ENCODE results near the gene MYRIP.

The MYRIP gene

DNA sequence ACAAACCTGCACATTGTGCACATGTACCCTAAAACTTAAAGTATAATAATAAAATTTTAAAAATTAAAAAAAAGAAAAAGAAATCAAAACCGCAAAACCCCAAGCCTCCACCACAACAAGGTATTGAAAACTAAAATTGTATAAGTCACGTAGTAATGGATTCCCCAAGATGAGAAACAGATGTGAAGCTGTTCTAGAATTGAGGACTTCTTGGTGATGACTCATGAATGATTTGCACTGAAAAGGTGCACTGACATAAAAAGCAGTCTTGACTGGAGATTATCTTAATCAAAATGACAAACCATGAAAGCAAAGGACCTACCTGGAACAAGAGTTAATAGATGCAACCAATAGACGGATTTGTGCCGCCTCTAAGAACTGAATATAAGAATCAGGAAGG lies 225.8 kb downstream of the MYRIP start:
- Histone ChIP-seq H3F3A (ENCODE audit: control insufficient read depth, insufficient read depth) (no peaks in the 10 kb centered on the region), H3K4me1 (ENCODE audit: control insufficient read depth, low read length) (no peaks in the 10 kb centered on the region), H3K79me2 (ENCODE audit: control insufficient read depth, low read length) (no peaks in the 10 kb centered on the region), H4K20me1 (ENCODE audit: control insufficient read depth, insufficient read depth, low read depth, low read length) (no peaks in the 10 kb centered on the region), H3K9me2 (replicated peaks; ENCODE audit: control insufficient read depth, low read length) (no peaks in the 10 kb centered on the region), H3K4me3 (ENCODE audit: low read length) (no peak overlapping the region), H3K27me3 (ENCODE audit: control insufficient read depth, low read length) (no peaks in the 10 kb centered on the region), H3K9me3 (ENCODE audit: control insufficient read depth, insufficient read depth, low read length) (no peaks in the 10 kb centered on the region), H3K36me3 (ENCODE audit: control insufficient read depth, low read length) (no peaks in the 10 kb centered on the region), H3K27ac (ENCODE audit: low read depth, low read length) (no peak overlapping the region), H3K4me2 (ENCODE audit: low read length) (no peak overlapping the region)
- TF ChIP-seq, protein P1, sequence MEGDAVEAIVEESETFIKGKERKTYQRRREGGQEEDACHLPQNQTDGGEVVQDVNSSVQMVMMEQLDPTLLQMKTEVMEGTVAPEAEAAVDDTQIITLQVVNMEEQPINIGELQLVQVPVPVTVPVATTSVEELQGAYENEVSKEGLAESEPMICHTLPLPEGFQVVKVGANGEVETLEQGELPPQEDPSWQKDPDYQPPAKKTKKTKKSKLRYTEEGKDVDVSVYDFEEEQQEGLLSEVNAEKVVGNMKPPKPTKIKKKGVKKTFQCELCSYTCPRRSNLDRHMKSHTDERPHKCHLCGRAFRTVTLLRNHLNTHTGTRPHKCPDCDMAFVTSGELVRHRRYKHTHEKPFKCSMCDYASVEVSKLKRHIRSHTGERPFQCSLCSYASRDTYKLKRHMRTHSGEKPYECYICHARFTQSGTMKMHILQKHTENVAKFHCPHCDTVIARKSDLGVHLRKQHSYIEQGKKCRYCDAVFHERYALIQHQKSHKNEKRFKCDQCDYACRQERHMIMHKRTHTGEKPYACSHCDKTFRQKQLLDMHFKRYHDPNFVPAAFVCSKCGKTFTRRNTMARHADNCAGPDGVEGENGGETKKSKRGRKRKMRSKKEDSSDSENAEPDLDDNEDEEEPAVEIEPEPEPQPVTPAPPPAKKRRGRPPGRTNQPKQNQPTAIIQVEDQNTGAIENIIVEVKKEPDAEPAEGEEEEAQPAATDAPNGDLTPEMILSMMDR (IDR thresholded peaks at IDR 0.05; ENCODE audit: low read depth, low read length, poor library complexity, severe bottlenecking): no peak
- TF ChIP-seq EZH2phosphoT487 (IDR thresholded peaks at IDR 0.05; ENCODE audit: borderline replicate concordance, low read length): no peak

DNA sequence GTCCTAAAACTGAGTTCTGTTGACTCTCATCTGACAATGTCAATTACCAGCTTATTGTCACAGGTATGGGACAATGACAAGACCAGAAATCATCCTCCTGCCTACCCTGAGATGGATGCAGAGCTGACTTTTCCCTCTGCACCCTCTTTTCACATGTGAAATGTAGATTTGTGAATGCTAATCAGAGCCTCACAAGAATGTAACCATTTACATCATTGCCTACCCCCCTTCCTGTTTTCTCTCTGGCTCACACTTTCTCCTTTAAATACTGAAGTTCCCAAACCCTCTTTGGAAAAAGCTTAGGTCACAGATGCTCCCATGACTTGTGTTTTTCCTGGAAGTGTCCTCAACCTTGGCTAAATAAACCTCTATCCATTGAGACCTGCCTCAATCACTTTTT lies 228.2 kb downstream of the MYRIP start:
- H3K4me2 ChIP-seq (ENCODE audit: low read length): no peak overlapping the region
- no peaks in the 10 kb centered on the region for H4K20me1 ChIP-seq (ENCODE audit: control insufficient read depth, insufficient read depth, low read depth, low read length)
- no peaks in the 10 kb centered on the region for H3K36me3 ChIP-seq (ENCODE audit: control insufficient read depth, low read length)
- no peaks in the 10 kb centered on the region for H3K4me1 ChIP-seq (ENCODE audit: control insufficient read depth, low read length)
- no peaks in the 10 kb centered on the region for H3K9me3 ChIP-seq (ENCODE audit: control insufficient read depth, insufficient read depth, low read length)
- no peak overlapping the region for H3K4me3 ChIP-seq (ENCODE audit: low read length)
- H3K79me2 ChIP-seq (ENCODE audit: control insufficient read depth, low read length): no peaks in the 10 kb centered on the region
- no peaks in the 10 kb centered on the region for H3K27me3 ChIP-seq (ENCODE audit: control insufficient read depth, low read length)
- no peak for TF ChIP-seq EZH2phosphoT487 (IDR thresholded peaks at IDR 0.05; ENCODE audit: borderline replicate concordance, low read length)
- TF ChIP-seq, protein P1 (IDR thresholded peaks at IDR 0.05; ENCODE audit: low read depth, low read length, poor library complexity, severe bottlenecking): no peak
- H3F3A ChIP-seq (ENCODE audit: control insufficient read depth, insufficient read depth): no peaks in the 10 kb centered on the region
- H3K27ac ChIP-seq (ENCODE audit: low read depth, low read length): no peak overlapping the region
- no peaks in the 10 kb centered on the region for H3K9me2 ChIP-seq (replicated peaks; ENCODE audit: control insufficient read depth, low read length)

DNA sequence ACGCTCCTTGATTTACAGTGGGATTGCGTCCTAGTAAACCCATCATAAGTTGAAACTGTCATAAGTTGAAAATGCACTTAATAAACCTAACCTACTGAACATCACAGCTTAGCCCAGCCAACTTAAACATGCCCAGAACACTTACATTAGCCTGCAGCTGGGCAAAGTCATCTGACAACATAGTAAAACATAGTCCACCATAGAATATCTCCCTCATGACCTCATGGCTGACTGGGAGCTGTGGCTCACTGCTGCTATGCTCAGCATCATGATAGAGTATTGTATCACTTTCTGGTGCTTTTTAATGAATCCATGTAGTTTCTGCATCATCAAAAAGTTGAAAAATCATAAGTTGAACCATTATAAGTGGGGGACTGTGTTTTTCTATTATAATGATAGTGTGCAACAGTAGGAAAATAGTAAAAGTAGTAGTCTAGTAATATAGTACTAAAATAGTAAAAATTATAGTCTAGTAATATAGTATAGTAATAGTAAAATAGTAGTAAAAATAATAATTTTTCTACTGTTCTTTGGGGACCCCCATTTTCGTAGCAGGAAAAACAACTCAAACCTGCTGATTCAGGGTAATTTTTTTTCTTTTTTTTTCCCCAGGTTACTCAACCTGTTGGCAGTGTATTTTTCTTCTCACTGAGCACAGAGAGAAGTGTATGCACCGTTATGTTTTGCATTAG lies 233.5 kb downstream of the MYRIP start:
- H3K9me3 ChIP-seq (ENCODE audit: control insufficient read depth, insufficient read depth, low read length): no peaks in the 10 kb centered on the region
- H3K9me2 ChIP-seq (replicated peaks; ENCODE audit: control insufficient read depth, low read length): no peaks in the 10 kb centered on the region
- H3K27me3 ChIP-seq (ENCODE audit: control insufficient read depth, low read length): no peaks in the 10 kb centered on the region
- H3K79me2 ChIP-seq (ENCODE audit: control insufficient read depth, low read length): no peaks in the 10 kb centered on the region
- H4K20me1 ChIP-seq (ENCODE audit: control insufficient read depth, insufficient read depth, low read depth, low read length): no peaks in the 10 kb centered on the region
- no peak for TF ChIP-seq EZH2phosphoT487 (IDR thresholded peaks at IDR 0.05; ENCODE audit: borderline replicate concordance, low read length)
- TF ChIP-seq, protein P1 (IDR thresholded peaks at IDR 0.05; ENCODE audit: low read depth, low read length, poor library complexity, severe bottlenecking): no peak
- H3K27ac ChIP-seq (ENCODE audit: low read depth, low read length): no peak overlapping the region
- no peaks in the 10 kb centered on the region for H3K4me1 ChIP-seq (ENCODE audit: control insufficient read depth, low read length)
- no peak overlapping the region for H3K4me3 ChIP-seq (ENCODE audit: low read length)
- no peak overlapping the region for H3K4me2 ChIP-seq (ENCODE audit: low read length)
- H3F3A ChIP-seq (ENCODE audit: control insufficient read depth, insufficient read depth): no peaks in the 10 kb centered on the region
- no peaks in the 10 kb centered on the region for H3K36me3 ChIP-seq (ENCODE audit: control insufficient read depth, low read length)

Measured in DOHH2 (cell line).